ENCODE data around the gene ADAMTS4. TPM values are rescaled to one million over a fixed set of nuclear protein-coding genes. Genes with fewer than 3 reads are reported as not detected.
A peak's percentile ranks its signal among the peaks of the same experiment; 100 is the strongest.

Gene ADAMTS4
- total RNA-seq, 1 donor from 2014 or later: 2.7 TPM

GRCh38 chr1:161176468-161177111, 22.3 kb downstream of the ADAMTS4 start:
- Histone ChIP-seq H3K9me3 (ENCODE audit: insufficient read depth, low read depth, low read length) (no peaks in the 10 kb centered on the region), H3K36me3 (ENCODE audit: insufficient read depth, low read length) (peaks cover 14% of the 10 kb centered on the region), H3K79me2 (ENCODE audit: insufficient read depth, low read length) (peaks cover 19% of the 10 kb centered on the region), H2AFZ (ENCODE audit: low read depth, low read length) (peak overlapping the region; percentile 100), H3K4me2 (ENCODE audit: low read length) (peak overlapping the region; percentile 100), H3K4me1 (ENCODE audit: insufficient read depth, low read length) (peaks cover 23% of the 10 kb centered on the region), H3K9ac (ENCODE audit: low read length) (peak overlapping the region; percentile 98), H3K4me3 (ENCODE audit: insufficient read depth, low read depth, low read length) (peak overlapping the region; percentile 91), H4K20me1 (ENCODE audit: insufficient read depth, low read length) (peaks cover 11% of the 10 kb centered on the region), H3K27ac (ENCODE audit: low read depth, low read length) (peak overlapping the region; percentile 91), H3K27me3 (ENCODE audit: insufficient read depth, low read length) (no peaks in the 10 kb centered on the region)
- FAIRE-seq: no peak
- Mint-ChIP-seq H3K27me3 (ENCODE audit: low read depth, unreplicated experiment) (no peaks in the 10 kb centered on the region), H3K4me3 (ENCODE audit: unreplicated experiment) (peak overlapping the region; percentile 99), H3K9me3 (ENCODE audit: unreplicated experiment) (no peaks in the 10 kb centered on the region), H3K27ac (ENCODE audit: unreplicated experiment) (peak overlapping the region; percentile 98), H3K36me3 (ENCODE audit: low read depth, unreplicated experiment) (peaks cover 39% of the 10 kb centered on the region), H3K4me1 (ENCODE audit: low read depth, unreplicated experiment) (peaks cover 21% of the 10 kb centered on the region)
- DNase-seq (ENCODE audit: low read depth): no peak
- TF ChIP-seq EZH2 (IDR thresholded peaks at IDR 0.05; ENCODE audit: insufficient read depth, low read length) (no peak), CTCF (IDR thresholded peaks at IDR 0.05; ENCODE audit: insufficient read depth, low read depth, low read length) (no peak)

- DNase-seq (ENCODE audit: low read depth) (no peak), FAIRE-seq (no peak)
- Mint-ChIP-seq H3K27ac (ENCODE audit: unreplicated experiment) (peak overlapping the region; percentile 22), H3K9me3 (ENCODE audit: unreplicated experiment) (no peaks in the 10 kb centered on the region), H3K27me3 (ENCODE audit: low read depth, unreplicated experiment) (no peaks in the 10 kb centered on the region), H3K4me1 (ENCODE audit: low read depth, unreplicated experiment) (peaks cover 21% of the 10 kb centered on the region), H3K36me3 (ENCODE audit: low read depth, unreplicated experiment) (peaks cover 41% of the 10 kb centered on the region), H3K4me3 (ENCODE audit: unreplicated experiment) (peak overlapping the region; percentile 99)
- Histone ChIP-seq H3K4me2 (ENCODE audit: low read length) (peak overlapping the region; percentile 100), H3K27me3 (ENCODE audit: insufficient read depth, low read length) (no peaks in the 10 kb centered on the region), H3K27ac (ENCODE audit: low read depth, low read length) (no peak overlapping the region), H4K20me1 (ENCODE audit: insufficient read depth, low read length) (peaks cover 14% of the 10 kb centered on the region), H3K9ac (ENCODE audit: low read length) (peak overlapping the region; percentile 98), H3K79me2 (ENCODE audit: insufficient read depth, low read length) (peaks cover 19% of the 10 kb centered on the region), H3K4me3 (ENCODE audit: insufficient read depth, low read depth, low read length) (no peak overlapping the region), H3K4me1 (ENCODE audit: insufficient read depth, low read length) (peaks cover 23% of the 10 kb centered on the region), H3K36me3 (ENCODE audit: insufficient read depth, low read length) (peaks cover 17% of the 10 kb centered on the region), H2AFZ (ENCODE audit: low read depth, low read length) (no peak overlapping the region), H3K9me3 (ENCODE audit: insufficient read depth, low read depth, low read length) (no peaks in the 10 kb centered on the region)
- TF ChIP-seq EZH2 (IDR thresholded peaks at IDR 0.05; ENCODE audit: insufficient read depth, low read length) (no peak), CTCF (IDR thresholded peaks at IDR 0.05; ENCODE audit: insufficient read depth, low read depth, low read length) (no peak)
These were observed 22.9 kb downstream of the ADAMTS4 start for GRCh38 chr1:161175771-161176453.

- peaks cover 41% of the 10 kb centered on the region for H3K36me3 Mint-ChIP-seq (ENCODE audit: low read depth, unreplicated experiment)
- TF ChIP-seq CTCF (IDR thresholded peaks at IDR 0.05; ENCODE audit: insufficient read depth, low read depth, low read length) (no peak), EZH2 (IDR thresholded peaks at IDR 0.05; ENCODE audit: insufficient read depth, low read length) (no peak)
- peaks cover 23% of the 10 kb centered on the region for H3K4me1 ChIP-seq (ENCODE audit: insufficient read depth, low read length)
- H3K36me3 ChIP-seq (ENCODE audit: insufficient read depth, low read length): peaks cover 21% of the 10 kb centered on the region
- no peak overlapping the region for H3K4me3 ChIP-seq (ENCODE audit: insufficient read depth, low read depth, low read length)
- no peak overlapping the region for H3K4me2 ChIP-seq (ENCODE audit: low read length)
- DNase-seq (ENCODE audit: low read depth): no peak
- no peaks in the 10 kb centered on the region for H3K27me3 Mint-ChIP-seq (ENCODE audit: low read depth, unreplicated experiment)
- H3K79me2 ChIP-seq (ENCODE audit: insufficient read depth, low read length): peaks cover 19% of the 10 kb centered on the region
- no peak overlapping the region for H3K27ac ChIP-seq (ENCODE audit: low read depth, low read length)
- no peak overlapping the region for H3K27ac Mint-ChIP-seq (ENCODE audit: unreplicated experiment)
- H3K4me3 Mint-ChIP-seq (ENCODE audit: unreplicated experiment): peak overlapping the region; percentile 20
- H3K27me3 ChIP-seq (ENCODE audit: insufficient read depth, low read length): no peaks in the 10 kb centered on the region
- peaks cover 14% of the 10 kb centered on the region for H4K20me1 ChIP-seq (ENCODE audit: insufficient read depth, low read length)
- no peaks in the 10 kb centered on the region for H3K9me3 Mint-ChIP-seq (ENCODE audit: unreplicated experiment)
- H3K4me1 Mint-ChIP-seq (ENCODE audit: low read depth, unreplicated experiment): peaks cover 21% of the 10 kb centered on the region
- H2AFZ ChIP-seq (ENCODE audit: low read depth, low read length): no peak overlapping the region
- FAIRE-seq: no peak
- H3K9ac ChIP-seq (ENCODE audit: low read length): no peak overlapping the region
- H3K9me3 ChIP-seq (ENCODE audit: insufficient read depth, low read depth, low read length): no peaks in the 10 kb centered on the region
These were observed 23.9 kb downstream of the ADAMTS4 start for GRCh38 chr1:161174911-161175310.
